GM19239 (cell line): ENCODE results near the gene NUAK2.
A peak's percentile ranks its signal among the peaks of the same experiment; 100 is the strongest.
"Not testable (repeated sequence)": the region's sequence is repeated elsewhere in the genome, so short reads cannot be mapped to it uniquely, and the experiment has no call there.

Source experiments
- DNase-seq: peaks from one replicate; pipeline ENCODE4 v3.0.0; 2011; ENCODE audit warnings: low spot score; ENCODE audit not compliant: insufficient read length
- FAIRE-seq: peaks from 2 replicates; lab custom pipeline; 2011; peaks lifted over from hg19 to GRCh38; lab: Jason Lieb, UNC

NUAK2 gene

DNA sequence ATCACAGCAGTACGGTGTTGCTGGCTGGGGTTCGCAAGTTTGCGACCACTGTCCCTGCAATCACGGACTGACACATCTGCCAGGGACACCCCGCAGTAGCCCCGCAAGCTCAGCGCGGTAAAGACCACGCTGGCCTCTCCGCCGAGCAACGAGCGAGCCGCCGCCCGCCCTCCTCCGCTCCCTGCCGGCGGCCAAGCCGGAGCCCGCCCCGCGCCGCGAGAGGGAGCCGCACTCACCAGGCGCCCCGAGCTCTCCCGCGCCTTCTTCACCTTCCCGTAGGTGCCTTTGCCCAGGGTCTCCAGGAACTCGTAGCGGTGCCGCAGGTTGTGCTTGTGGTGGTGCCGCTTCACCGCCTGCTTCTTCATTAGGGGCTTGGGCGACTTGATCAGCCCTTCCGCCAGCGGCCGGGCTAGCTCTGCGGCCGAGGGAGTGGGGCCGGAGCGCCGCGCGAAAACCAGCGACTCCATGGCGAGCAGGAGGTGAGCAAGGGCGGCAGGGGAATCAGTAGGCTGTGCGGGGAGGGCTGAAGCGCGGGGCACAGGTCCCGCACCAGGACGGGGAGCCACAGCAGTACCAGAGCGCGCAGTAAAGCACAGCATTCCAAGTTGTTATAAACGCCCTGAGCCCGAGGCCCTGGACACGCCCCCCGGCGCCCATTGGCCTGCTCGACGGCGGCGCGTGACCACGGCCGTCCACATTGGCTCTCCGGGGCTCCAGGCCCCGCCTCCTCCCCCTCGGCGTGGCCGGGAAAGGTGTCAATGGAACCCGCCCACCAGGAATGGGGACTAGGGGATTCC lies at the start of gene NUAK2:
TSS of gene NUAK2 (minus strand) at position 584 of the 797 bp plus-strand sequence. CDS start at position 467, 117 bp downstream.
- no peak for FAIRE-seq
- no peak for DNase-seq

- DNase-seq (no peak), FAIRE-seq (no peak)
Observed at GRCh38 chr1:205370780-205371179, 49.2 kb upstream of the NUAK2 start.

DNA sequence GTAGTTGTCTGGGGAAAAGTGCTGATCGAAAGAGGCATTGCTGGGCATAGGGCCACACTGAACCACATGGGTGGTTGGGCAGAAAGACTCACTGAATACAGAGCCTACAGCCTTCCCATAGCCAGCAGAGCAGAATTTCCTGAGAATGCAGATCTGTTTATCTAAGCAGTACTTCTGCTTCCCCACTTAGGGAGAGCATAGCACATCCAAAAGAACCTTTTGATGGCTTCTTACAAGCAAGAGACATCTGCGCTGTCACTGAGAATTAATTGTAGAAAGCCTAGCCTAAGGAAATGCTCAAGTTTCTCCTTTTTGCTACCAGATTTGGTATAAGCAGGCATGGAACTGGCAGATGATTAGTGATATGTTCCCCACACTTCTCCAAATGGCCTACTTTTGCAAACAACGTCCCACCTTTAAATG lies 48.2 kb upstream of the NUAK2 start:
- FAIRE-seq = no peak

DNA sequence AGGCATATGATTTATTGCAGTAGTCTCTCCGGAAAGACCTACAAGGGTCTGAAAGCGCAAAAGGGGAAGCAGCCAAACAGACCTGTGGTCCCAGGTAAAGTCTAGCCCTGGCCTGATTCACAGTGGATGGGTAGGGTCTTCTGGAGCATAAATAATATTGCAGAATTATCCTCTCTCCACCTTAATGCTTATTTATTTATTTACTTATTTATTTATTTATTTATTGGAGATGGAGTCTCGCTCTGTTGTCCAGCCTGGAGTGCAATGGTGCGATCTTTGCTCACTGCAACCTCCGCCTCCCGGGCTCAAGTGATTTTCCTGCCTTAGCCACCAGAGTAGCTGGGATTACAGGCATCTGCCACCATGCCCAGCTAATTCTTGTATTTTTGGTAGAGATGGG lies 46.9 kb upstream of the NUAK2 start:
- DNase-seq (no peak), FAIRE-seq (no peak)

More for the DNA sequence above, 48.2 kb upstream of the NUAK2 start:
- no peak for DNase-seq

GRCh38 chr1:205365945-205366463 lies 44.5 kb upstream of the NUAK2 start:
- DNase-seq (no peak), FAIRE-seq (no peak)

GRCh38 chr1:205365086-205365485 lies 43.5 kb upstream of the NUAK2 start:
- not testable (repeated sequence) for DNase-seq, FAIRE-seq

DNA sequence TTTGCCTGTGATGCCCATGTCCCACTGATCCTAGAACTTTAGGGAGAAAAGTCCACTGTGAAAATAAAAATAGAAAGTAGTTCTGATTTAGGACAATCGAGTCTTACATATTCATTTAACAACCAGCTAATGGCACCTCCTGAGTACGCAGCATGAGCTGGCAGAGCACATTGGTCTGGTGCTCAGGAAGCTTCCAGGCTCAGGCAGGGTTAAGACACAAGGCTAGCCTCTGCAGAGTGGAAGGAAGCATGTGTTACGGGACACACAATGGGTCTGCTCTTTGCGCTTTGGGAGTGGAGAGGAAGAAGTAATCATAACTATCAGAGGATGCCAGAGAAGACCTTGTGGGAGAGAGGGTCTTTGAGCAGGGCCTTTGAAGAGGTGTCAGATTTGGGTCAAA lies 39.3 kb upstream of the NUAK2 start:
- no peak for DNase-seq
- FAIRE-seq = no peak

GRCh38 chr1:205359771-205360565 lies 38.4 kb upstream of the NUAK2 start:
- DNase-seq = no peak
- FAIRE-seq = no peak

DNA sequence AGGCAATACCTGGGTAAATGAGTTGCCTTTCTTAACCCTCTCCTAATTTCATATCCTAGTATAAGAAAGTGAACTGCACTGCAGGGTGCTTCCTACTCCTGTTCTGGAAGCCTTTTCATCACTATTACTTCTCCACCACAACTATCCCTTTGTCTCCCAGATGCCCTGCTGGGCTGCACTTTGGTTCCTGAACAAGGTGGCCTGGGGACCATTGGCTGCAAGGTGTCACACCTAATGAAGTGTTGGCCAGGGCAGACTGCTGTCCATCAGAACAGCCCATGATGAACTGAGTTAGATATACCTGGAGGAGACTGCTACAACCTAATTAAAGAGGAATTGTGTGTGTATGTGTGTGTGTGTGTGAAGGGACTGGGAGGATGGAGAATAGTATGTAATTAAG lies 37.0 kb upstream of the NUAK2 start:
- DNase-seq (no peak), FAIRE-seq (no peak)

GRCh38 chr1:205357567-205357966 lies 36.0 kb upstream of the NUAK2 start:
- FAIRE-seq = no peak

GRCh38 chr1:205356440-205357139 lies 35.0 kb upstream of the NUAK2 start, which contains the start of gene KLHDC8A:
Gene KLHDC8A, minus strand, starts transcription at chr1:205356922. Its CDS starts 13,318 bp downstream, at chr1:205343604.
- DNase-seq = no peak
- FAIRE-seq = no peak

More at GRCh38 chr1:205357567-205357966, 36.0 kb upstream of the NUAK2 start:
- no peak for DNase-seq

DNA sequence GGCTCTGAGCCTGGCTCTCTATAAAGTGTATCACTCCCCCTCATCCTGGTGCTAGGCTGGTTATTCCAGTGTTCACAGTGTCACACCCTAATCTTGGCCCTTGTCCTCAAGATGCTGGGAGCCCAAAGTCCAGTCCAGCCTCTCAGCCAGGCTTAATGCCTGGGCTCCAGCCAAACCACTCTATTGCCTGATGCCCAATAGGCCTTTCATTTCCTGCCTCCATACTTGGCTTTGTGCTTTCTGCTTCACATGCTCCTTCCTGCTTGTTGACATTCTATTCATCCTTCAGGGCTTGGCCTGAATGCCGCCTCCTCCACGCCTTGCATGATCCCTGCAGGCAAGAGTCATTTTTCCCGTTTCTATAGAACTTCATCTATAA lies 33.5 kb upstream of the NUAK2 start:
- DNase-seq (no peak), FAIRE-seq (no peak)

- peak; percentile 28 for DNase-seq
- FAIRE-seq = peak; percentile 70
Observed at GRCh38 chr1:205354259-205355074, 32.9 kb upstream of the NUAK2 start.

GRCh38 chr1:205353612-205354011 lies 32.1 kb upstream of the NUAK2 start:
- no peak for DNase-seq
- no peak for FAIRE-seq

DNA sequence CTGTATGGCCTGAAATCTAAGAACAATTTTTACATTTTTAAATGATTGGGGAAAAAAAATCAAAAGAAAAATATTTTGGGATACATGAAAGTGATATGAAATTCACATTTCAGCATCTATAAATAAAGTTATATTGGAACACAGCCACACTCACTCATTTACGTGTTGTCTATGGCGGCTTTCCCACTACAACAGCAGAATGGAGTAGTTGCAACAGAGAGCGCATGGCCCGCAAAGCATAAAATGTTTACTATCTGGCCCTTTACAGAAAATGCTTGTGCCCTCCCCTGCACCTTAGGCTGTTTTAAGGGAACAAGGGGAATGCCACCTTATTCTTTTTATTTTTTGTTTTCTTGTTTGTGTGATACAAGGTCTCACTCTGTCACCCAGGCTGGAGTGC lies 31.6 kb upstream of the NUAK2 start:
- DNase-seq (no peak), FAIRE-seq (no peak)

- DNase-seq (no peak), FAIRE-seq (no peak)
Observed at GRCh38 chr1:205351984-205352713, 30.6 kb upstream of the NUAK2 start.

DNA sequence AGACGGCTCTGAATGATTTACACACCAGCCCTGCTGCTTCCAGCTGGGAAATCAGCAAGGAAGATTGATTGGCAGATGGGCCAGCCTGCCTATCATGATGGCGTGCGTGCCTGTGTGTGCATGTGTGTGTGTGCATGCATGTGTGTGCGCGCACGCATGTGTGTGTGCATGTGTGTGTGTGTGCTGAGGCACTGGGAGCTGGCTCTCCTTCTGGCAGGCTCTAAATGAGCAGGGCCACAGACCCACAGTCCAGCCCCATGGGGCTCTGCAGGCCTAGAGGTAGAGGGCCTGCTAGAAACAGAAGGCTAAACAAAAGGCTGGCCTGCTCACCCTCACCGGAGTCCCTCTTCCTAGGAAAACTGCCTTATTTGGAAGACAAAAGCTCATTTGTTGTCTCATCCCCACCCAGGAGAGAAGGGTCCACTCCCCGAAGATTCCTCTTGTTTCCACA lies 29.2 kb upstream of the NUAK2 start:
- FAIRE-seq (no peak), DNase-seq (no peak)

DNA sequence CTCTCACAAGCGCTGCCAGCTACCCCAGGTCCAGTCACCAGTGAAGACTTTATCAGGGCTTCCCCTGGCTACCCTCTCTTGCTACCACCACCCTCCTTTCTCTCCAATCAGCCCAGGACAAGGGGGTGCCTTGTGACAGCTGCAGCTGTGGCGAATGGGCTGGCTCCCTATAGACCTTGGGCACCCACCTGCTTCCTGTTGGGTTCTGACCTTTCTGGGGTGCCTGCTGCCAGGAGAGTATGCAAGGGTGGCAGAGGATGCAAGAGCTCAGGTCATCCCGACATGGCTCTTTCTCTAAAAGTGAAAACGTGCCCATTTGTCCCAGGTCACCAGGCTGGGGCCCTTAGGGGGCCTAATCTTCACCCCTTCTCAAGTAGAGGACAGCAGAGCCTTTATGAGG lies 28.6 kb upstream of the NUAK2 start:
- DNase-seq (no peak), FAIRE-seq (no peak)
